ENCODE results near the gene GABRA5.

GABRA5 gene

GRCh38 chr15:26867200-26868007, 542 bp downstream of the GABRA5 start:
- Mint-ChIP-seq H3K9me3 (no peaks in the 10 kb centered on the region), H3K4me3 (no peak overlapping the region), H3K27ac (ENCODE audit: low read depth) (no peak overlapping the region), H3K36me3 (ENCODE audit: insufficient read depth) (no peaks in the 10 kb centered on the region), H3K4me1 (no peaks in the 10 kb centered on the region), H3K27me3 (no peaks in the 10 kb centered on the region)
- ATAC-seq (replicated peaks; ENCODE audit: extremely low read depth, poor library complexity, severe bottlenecking) = no peak
- DNase-seq (ENCODE audit: low spot score in 2 of 2) = no peak

- no peak overlapping the region for H3K27ac Mint-ChIP-seq (ENCODE audit: low read depth)
- H3K9me3 Mint-ChIP-seq = no peaks in the 10 kb centered on the region
- no peaks in the 10 kb centered on the region for H3K36me3 Mint-ChIP-seq (ENCODE audit: insufficient read depth)
- ATAC-seq (replicated peaks; ENCODE audit: extremely low read depth, poor library complexity, severe bottlenecking) (no peak), DNase-seq (ENCODE audit: low spot score in 2 of 2) (no peak)
- no peaks in the 10 kb centered on the region for H3K4me1 Mint-ChIP-seq
- no peak overlapping the region for H3K4me3 Mint-ChIP-seq
- H3K27me3 Mint-ChIP-seq = no peaks in the 10 kb centered on the region
Measured at GRCh38 chr15:26868029-26868685, 1.3 kb downstream of the GABRA5 start.

GRCh38 chr15:26869628-26870027, 2.8 kb downstream of the GABRA5 start:
- no peaks in the 10 kb centered on the region for H3K9me3 Mint-ChIP-seq
- H3K27me3 Mint-ChIP-seq = no peaks in the 10 kb centered on the region
- no peaks in the 10 kb centered on the region for H3K4me1 Mint-ChIP-seq
- ATAC-seq (replicated peaks; ENCODE audit: extremely low read depth, poor library complexity, severe bottlenecking) (no peak), DNase-seq (ENCODE audit: low spot score in 2 of 2) (no peak)
- H3K27ac Mint-ChIP-seq (ENCODE audit: low read depth) = no peak overlapping the region
- no peak overlapping the region for H3K4me3 Mint-ChIP-seq
- no peaks in the 10 kb centered on the region for H3K36me3 Mint-ChIP-seq (ENCODE audit: insufficient read depth)

GRCh38 chr15:26870346-26870745, 3.5 kb downstream of the GABRA5 start:
- Mint-ChIP-seq H3K4me3 (no peak overlapping the region), H3K9me3 (no peaks in the 10 kb centered on the region), H3K27me3 (no peaks in the 10 kb centered on the region), H3K27ac (ENCODE audit: low read depth) (no peak overlapping the region), H3K36me3 (ENCODE audit: insufficient read depth) (no peaks in the 10 kb centered on the region), H3K4me1 (no peaks in the 10 kb centered on the region)
- ATAC-seq (replicated peaks; ENCODE audit: extremely low read depth, poor library complexity, severe bottlenecking) (no peak), DNase-seq (ENCODE audit: low spot score in 2 of 2) (no peak)

GRCh38 chr15:26872206-26872605, 5.3 kb downstream of the GABRA5 start:
- Mint-ChIP-seq H3K4me3 (no peak overlapping the region), H3K27ac (ENCODE audit: low read depth) (no peak overlapping the region)
- no peak for DNase-seq (ENCODE audit: low spot score in 2 of 2)

GRCh38 chr15:26873846-26874245, 7.0 kb downstream of the GABRA5 start:
- Mint-ChIP-seq H3K9me3 (no peaks in the 10 kb centered on the region), H3K27me3 (no peaks in the 10 kb centered on the region), H3K4me3 (no peak overlapping the region), H3K36me3 (ENCODE audit: insufficient read depth) (no peaks in the 10 kb centered on the region), H3K27ac (ENCODE audit: low read depth) (no peak overlapping the region), H3K4me1 (no peaks in the 10 kb centered on the region)
- DNase-seq (ENCODE audit: low spot score in 2 of 2) = no peak
- no peak for ATAC-seq (replicated peaks; ENCODE audit: extremely low read depth, poor library complexity, severe bottlenecking)

More at GRCh38 chr15:26872206-26872605, 5.3 kb downstream of the GABRA5 start:
- Mint-ChIP-seq H3K4me1 (no peaks in the 10 kb centered on the region), H3K27me3 (no peaks in the 10 kb centered on the region), H3K9me3 (no peaks in the 10 kb centered on the region), H3K36me3 (ENCODE audit: insufficient read depth) (no peaks in the 10 kb centered on the region)
- ATAC-seq (replicated peaks; ENCODE audit: extremely low read depth, poor library complexity, severe bottlenecking) = no peak

GRCh38 chr15:26874774-26875475, 8.1 kb downstream of the GABRA5 start:
- H3K36me3 Mint-ChIP-seq (ENCODE audit: insufficient read depth) = no peaks in the 10 kb centered on the region
- H3K4me1 Mint-ChIP-seq = no peaks in the 10 kb centered on the region
- DNase-seq (ENCODE audit: low spot score in 2 of 2) (no peak), ATAC-seq (replicated peaks; ENCODE audit: extremely low read depth, poor library complexity, severe bottlenecking) (no peak)
- H3K27me3 Mint-ChIP-seq = no peaks in the 10 kb centered on the region
- no peak overlapping the region for H3K27ac Mint-ChIP-seq (ENCODE audit: low read depth)
- no peak overlapping the region for H3K4me3 Mint-ChIP-seq
- no peaks in the 10 kb centered on the region for H3K9me3 Mint-ChIP-seq

- no peaks in the 10 kb centered on the region for H3K9me3 Mint-ChIP-seq
- no peak overlapping the region for H3K27ac Mint-ChIP-seq (ENCODE audit: low read depth)
- no peak for ATAC-seq (replicated peaks; ENCODE audit: extremely low read depth, poor library complexity, severe bottlenecking)
- H3K36me3 Mint-ChIP-seq (ENCODE audit: insufficient read depth) = no peaks in the 10 kb centered on the region
- H3K27me3 Mint-ChIP-seq = no peaks in the 10 kb centered on the region
- DNase-seq (ENCODE audit: low spot score in 2 of 2) = no peak
- no peak overlapping the region for H3K4me3 Mint-ChIP-seq
- H3K4me1 Mint-ChIP-seq = no peaks in the 10 kb centered on the region
Measured at GRCh38 chr15:26875476-26875850, 8.6 kb downstream of the GABRA5 start.

- H3K36me3 Mint-ChIP-seq (ENCODE audit: insufficient read depth) = no peaks in the 10 kb centered on the region
- H3K27me3 Mint-ChIP-seq = no peaks in the 10 kb centered on the region
- H3K4me1 Mint-ChIP-seq = no peaks in the 10 kb centered on the region
- DNase-seq (ENCODE audit: low spot score in 2 of 2) (no peak), ATAC-seq (replicated peaks; ENCODE audit: extremely low read depth, poor library complexity, severe bottlenecking) (no peak)
- no peaks in the 10 kb centered on the region for H3K9me3 Mint-ChIP-seq
- H3K27ac Mint-ChIP-seq (ENCODE audit: low read depth) = no peak overlapping the region
- H3K4me3 Mint-ChIP-seq = no peak overlapping the region
Measured at GRCh38 chr15:26877831-26878230, 11.0 kb downstream of the GABRA5 start.

- no peaks in the 10 kb centered on the region for H3K36me3 Mint-ChIP-seq (ENCODE audit: insufficient read depth)
- H3K27ac Mint-ChIP-seq (ENCODE audit: low read depth) = no peak overlapping the region
- H3K4me3 Mint-ChIP-seq = no peak overlapping the region
- DNase-seq (ENCODE audit: low spot score in 2 of 2) = no peak
- H3K4me1 Mint-ChIP-seq = no peaks in the 10 kb centered on the region
- no peak for ATAC-seq (replicated peaks; ENCODE audit: extremely low read depth, poor library complexity, severe bottlenecking)
- no peaks in the 10 kb centered on the region for H3K9me3 Mint-ChIP-seq
- no peaks in the 10 kb centered on the region for H3K27me3 Mint-ChIP-seq
Measured at GRCh38 chr15:26879706-26880105, 12.8 kb downstream of the GABRA5 start.

GRCh38 chr15:26882112-26882511, 15.2 kb downstream of the GABRA5 start:
- Mint-ChIP-seq H3K4me1 (no peaks in the 10 kb centered on the region), H3K27me3 (no peaks in the 10 kb centered on the region), H3K4me3 (no peak overlapping the region), H3K9me3 (no peaks in the 10 kb centered on the region), H3K27ac (ENCODE audit: low read depth) (no peak overlapping the region), H3K36me3 (ENCODE audit: insufficient read depth) (no peaks in the 10 kb centered on the region)
- no peak for ATAC-seq (replicated peaks; ENCODE audit: extremely low read depth, poor library complexity, severe bottlenecking)
- no peak for DNase-seq (ENCODE audit: low spot score in 2 of 2)

- Mint-ChIP-seq H3K27ac (ENCODE audit: low read depth) (no peak overlapping the region), H3K4me1 (no peaks in the 10 kb centered on the region), H3K27me3 (no peaks in the 10 kb centered on the region), H3K9me3 (no peaks in the 10 kb centered on the region), H3K4me3 (no peak overlapping the region), H3K36me3 (ENCODE audit: insufficient read depth) (no peaks in the 10 kb centered on the region)
- no peak for DNase-seq (ENCODE audit: low spot score in 2 of 2)
- ATAC-seq (replicated peaks; ENCODE audit: extremely low read depth, poor library complexity, severe bottlenecking) = no peak
Measured at GRCh38 chr15:26882616-26883365, 15.9 kb downstream of the GABRA5 start.
